ENCODE measurements around the gene DHRSX.

- TF ChIP-seq, protein P1, sequence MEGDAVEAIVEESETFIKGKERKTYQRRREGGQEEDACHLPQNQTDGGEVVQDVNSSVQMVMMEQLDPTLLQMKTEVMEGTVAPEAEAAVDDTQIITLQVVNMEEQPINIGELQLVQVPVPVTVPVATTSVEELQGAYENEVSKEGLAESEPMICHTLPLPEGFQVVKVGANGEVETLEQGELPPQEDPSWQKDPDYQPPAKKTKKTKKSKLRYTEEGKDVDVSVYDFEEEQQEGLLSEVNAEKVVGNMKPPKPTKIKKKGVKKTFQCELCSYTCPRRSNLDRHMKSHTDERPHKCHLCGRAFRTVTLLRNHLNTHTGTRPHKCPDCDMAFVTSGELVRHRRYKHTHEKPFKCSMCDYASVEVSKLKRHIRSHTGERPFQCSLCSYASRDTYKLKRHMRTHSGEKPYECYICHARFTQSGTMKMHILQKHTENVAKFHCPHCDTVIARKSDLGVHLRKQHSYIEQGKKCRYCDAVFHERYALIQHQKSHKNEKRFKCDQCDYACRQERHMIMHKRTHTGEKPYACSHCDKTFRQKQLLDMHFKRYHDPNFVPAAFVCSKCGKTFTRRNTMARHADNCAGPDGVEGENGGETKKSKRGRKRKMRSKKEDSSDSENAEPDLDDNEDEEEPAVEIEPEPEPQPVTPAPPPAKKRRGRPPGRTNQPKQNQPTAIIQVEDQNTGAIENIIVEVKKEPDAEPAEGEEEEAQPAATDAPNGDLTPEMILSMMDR (IDR thresholded peaks at IDR 0.05), result no peak
- TF ChIP-seq POLR2A (IDR thresholded peaks at IDR 0.05), result no peak
Observed at GRCh38 chrX:2458309-2458708, 42.5 kb downstream of the DHRSX start.

Measured in heart left ventricle (tissue), 13 donors.